GM12801 (cell line): ENCODE results near the gene LRRFIP2.

Experiments
- CTCF ChIP-seq: IDR thresholded peaks from one replicate; pipeline ENCODE4 v1.5.1; 2011; ENCODE audit warnings: control low read depth; ENCODE audit not compliant: insufficient read length; ENCODE audit errors: extremely low read depth

The LRRFIP2 gene

GRCh38 chr3:37139567-37140052 is 34.8 kb downstream of the LRRFIP2 start:
- no peak for TF ChIP-seq CTCF

GRCh38 chr3:37138816-37139215 is 35.6 kb downstream of the LRRFIP2 start:
- TF ChIP-seq CTCF: no peak

GRCh38 chr3:37137516-37137915 is 36.9 kb downstream of the LRRFIP2 start:
- TF ChIP-seq CTCF: no peak

GRCh38 chr3:37136067-37136466 is 38.3 kb downstream of the LRRFIP2 start:
- no peak for TF ChIP-seq CTCF

- no peak for TF ChIP-seq CTCF
Observed at GRCh38 chr3:37135561-37135960, 38.8 kb downstream of the LRRFIP2 start.

GRCh38 chr3:37132334-37132733 is 42.0 kb downstream of the LRRFIP2 start:
- TF ChIP-seq CTCF: no peak

- no peak for TF ChIP-seq CTCF
Observed at GRCh38 chr3:37131860-37132144, 42.6 kb downstream of the LRRFIP2 start.
